NCI-H2081 treated with DMSO at 0.1 percent for 48 hours (cell line): ENCODE results near the gene SLC22A24.
"Not testable (repeated sequence)": the region's sequence is repeated elsewhere in the genome, so short reads cannot be mapped to it uniquely, and the experiment has no call there.

Source experiments
- DNase-seq: peaks from one replicate; lab custom pipeline; 2025; lab: John Stamatoyannopoulos, UW

SLC22A24 gene

DNA sequence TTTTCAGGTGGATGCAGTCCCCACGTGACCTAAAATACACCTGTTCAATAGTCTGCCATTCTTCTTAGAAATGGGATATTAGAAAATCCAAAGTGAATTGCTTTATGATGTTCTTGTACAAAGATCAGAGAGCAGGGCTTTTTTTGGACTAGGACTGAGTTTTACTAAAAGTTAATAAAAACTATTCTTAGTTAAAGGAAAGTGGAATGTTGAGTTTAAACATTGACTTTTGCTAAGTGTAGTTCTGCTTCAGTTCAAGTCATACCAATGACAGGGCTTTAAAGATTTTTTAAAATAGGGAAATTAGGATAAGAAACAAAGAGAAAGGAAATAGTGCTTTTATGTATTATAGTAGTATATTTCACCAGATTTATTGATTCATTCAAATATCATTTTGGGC is at the start of gene SLC22A24:
Gene SLC22A24 (minus strand): TSS at position 101 of the 400 bp plus-strand sequence. CDS start 442 bp downstream, outside the sequence.
- no peak for DNase-seq

DNA sequence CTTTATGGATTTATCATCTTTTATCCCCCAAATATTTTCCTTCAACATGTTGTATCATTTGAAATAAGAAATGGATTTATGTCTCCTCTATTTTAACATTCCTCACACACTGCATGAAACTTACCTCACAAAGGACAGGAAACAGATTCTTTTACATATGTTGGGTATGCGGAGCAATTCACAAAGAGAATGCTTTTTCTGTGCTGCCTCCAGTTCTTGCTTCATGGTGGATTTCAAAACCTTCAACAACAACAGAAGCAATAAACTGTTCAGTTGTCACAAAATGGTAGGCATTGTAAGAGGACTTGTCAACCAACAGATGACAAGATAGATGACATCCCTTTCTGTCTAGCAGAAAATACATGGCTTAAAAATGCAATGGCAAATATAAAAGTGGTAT is 36.5 kb upstream of the SLC22A24 start:
- no peak for DNase-seq

DNA sequence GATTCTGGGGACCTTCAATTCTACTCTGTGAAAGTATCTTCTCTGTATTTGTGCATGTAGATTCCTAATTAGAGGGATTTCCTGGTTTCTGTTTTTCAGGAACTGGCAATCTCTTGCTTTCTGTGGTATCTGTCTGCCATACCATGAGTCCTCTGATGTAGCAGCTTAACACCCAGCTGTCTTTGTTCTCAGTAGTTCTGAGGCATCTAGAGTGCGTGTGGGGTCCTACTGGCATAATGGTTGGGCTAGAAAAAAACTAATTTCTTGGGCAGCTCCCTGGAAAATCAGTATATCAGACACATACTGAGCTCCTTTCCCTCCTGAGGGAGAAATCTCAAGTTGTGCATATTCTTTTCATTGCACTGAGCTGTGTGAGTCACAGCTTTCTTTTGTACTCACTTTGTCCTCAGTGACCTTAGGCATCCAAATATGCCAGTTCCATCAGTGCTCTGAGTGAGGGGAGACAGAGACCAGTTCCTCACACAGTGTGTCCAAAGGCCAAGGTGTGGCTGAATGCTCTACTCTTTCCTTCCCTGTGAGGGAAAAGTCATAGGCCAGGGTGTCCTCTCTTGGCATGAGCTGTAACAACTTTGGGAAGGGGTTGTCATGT is 35.5 kb upstream of the SLC22A24 start:
- DNase-seq: no peak

- no peak for DNase-seq
Measured at GRCh38 chr11:63177872-63178271, 33.9 kb upstream of the SLC22A24 start.

DNA sequence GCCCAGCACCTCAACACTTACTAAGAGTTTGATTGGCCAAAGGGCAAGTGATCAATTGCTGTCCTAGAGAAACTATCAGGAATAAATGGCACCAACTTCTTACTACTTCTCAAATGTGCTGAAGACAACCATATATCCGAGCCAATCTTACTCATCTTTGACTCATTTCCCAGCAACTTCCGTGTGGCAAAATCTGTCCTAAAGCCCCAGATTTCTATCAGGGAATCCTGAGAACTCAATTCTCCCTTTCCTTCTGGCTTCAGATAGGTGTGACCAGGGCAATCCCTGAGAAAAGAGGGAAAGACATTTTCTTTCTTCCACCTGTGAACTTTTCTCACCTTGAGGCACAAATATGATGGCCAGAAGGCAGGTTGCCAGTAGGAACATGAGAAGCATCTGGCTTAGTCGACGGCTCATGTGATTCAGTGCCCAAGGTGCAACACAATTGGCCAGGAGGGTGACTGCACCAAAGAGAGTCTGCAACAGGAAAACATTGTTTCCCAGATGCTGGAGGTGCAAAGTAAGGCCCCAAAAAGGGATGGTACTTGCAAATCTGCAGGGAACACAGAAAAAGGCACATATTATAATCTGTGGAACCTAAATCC is 21.8 kb upstream of the SLC22A24 start:
- no peak for DNase-seq

DNA sequence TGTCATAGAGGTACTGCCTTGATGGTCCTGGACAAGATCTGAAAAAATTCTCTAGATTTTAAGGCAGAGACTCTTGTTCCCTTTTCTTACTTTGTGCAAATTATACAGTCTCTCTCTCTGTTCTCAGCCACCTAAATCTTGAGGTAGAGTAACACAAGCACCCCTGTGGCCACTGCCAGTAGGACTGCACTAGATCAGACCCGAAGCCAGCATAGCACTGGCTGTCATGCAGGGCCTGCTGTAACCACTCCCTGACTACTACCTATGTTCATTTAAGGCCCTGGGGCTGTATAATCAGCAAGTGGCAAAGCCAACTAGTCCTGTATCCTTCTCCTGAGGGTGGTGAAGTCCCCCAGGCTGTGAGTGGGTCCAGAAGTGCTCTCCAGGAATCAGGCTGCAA is 11.8 kb upstream of the SLC22A24 start:
- no peak for DNase-seq

- DNase-seq: no peak
Measured at GRCh38 chr11:63146581-63146980, 2.6 kb upstream of the SLC22A24 start.

GRCh38 chr11:63142459-63142858 is 1.6 kb downstream of the SLC22A24 start:
- DNase-seq: no peak

DNA sequence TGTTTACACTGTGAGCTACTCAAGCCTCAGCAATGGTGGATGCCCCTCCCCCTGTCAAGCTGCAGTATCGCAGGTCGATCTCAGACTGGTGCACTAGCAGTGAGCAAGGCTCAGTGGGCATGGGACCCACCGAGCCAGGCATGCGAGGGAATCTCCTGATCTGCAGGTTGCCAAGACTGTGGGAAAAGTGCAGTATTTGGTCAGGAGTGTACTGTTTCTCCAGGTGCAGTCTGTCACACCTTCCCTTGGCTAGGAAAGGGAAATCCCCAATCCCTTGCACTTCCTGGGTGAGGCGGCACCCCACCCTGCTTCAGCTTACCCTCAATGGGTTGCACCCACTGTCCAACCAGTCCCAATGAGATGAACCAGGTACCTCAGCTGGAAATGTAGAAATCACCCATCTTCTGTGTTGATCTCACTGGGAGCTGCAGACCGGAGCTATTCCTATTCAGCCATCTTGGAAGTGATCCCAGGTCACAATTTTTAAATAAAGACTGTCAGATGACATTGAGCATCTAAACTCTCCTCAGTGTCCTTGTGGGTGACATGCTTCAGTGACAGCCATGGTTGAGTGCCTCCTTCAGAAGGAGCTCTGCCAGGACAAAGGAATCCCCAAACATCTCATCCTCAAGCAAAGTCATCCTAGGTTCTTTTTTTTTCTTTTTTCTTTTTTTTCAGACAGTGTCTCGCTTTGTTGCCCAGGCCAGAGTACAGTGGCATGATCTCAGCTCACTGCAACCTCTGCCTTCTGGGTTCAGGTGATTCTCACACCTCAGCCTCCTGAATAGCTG is 10.8 kb downstream of the SLC22A24 start:
- DNase-seq: no peak

GRCh38 chr11:63099555-63099954 is 44.5 kb downstream of the SLC22A24 start:
- DNase-seq: no peak

DNA sequence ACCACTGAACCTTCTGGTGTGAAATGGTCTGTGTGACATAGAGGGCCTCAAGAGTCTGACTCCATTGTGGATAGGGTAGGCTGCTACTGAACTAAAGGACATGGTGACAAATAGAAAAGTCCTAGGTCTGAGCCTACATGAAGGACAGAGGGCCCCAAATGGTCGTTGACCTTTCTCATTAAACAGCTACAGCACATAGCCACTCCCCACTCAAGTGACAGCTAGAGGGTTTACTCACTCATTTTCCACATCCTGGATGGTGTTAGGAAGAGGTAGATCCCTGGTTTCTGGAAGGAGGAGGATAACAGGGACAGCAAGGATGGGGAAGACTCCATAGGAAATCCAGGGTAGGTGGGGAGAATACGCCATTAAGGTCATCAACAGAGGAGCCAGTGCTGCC is 63.3 kb downstream of the SLC22A24 start:
- no peak for DNase-seq

GRCh38 chr11:63046203-63046602 is 97.8 kb downstream of the SLC22A24 start:
- not testable (repeated sequence) for DNase-seq

- DNase-seq: no peak
Measured at GRCh38 chr11:63042596-63042995, 101.4 kb downstream of the SLC22A24 start.

DNA sequence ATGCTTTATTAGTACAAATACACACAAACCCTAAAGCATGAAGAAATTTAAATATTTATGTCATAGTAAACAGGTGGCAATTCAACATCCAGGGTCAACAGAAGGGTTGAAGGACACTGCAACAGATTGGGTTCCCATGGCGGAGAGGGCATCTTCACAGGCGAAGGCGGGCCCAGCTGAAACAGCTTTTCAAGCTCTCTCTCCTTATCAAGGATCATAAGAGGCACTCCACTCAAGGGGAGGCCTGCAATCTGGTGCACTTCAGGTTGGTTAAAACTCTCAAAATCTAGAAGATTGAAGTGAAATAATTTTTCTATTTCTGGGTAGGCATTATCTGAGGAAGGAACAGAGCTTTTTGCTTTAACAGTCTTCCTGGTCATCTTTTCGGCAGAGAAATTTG is 111.6 kb downstream of the SLC22A24 start:
- DNase-seq: no peak
